HCT116 (cell line): ENCODE measurements around the gene RAPGEF1. TPM values are rescaled to one million over a fixed set of nuclear protein-coding genes. Genes with fewer than 3 reads are reported as not detected.

ENCODE experiments used
- ATAC-seq: fragments of 200-7000 bp; cut with Tn5 transposase; 2 replicates; pipeline ENCODE4 v1.9.1; 2020; ENCODE audit warnings: mild to moderate bottlenecking, moderate library complexity
- BruUV-seq: library from RNA; stranded (reverse); fragments of 400-500 nt; replicated peaks from 2 replicates; lab custom pipeline; 2021; lab: Mats Ljungman, UMichigan
- CTCF ChIA-PET: fragments of 300-600 bp; sonication (Branson Sonifier 250); formaldehyde crosslinking; loops from one replicate; lab custom pipeline; 2021; ENCODE audit warnings: antibody characterized with exemption; lab: Charles Lee
- POLR2A ChIA-PET: fragments of 300-600, 350-600 bp; sonication (Branson Sonifier 250); formaldehyde crosslinking; loops from one replicate; lab custom pipeline; 2021; ENCODE audit warnings: antibody characterized with exemption; lab: Charles Lee
- RAD21 ChIA-PET, 2 experiments: fragments of 300-600 bp; sonication (Branson Sonifier 250); formaldehyde crosslinking; loops; one replicate each; lab custom pipeline; 2023; ENCODE audit warnings: low total read pairs in 2 of 2; ENCODE audit not compliant: uncharacterized antibody in 2 of 2, unreplicated experiment in 2 of 2, low non-redundant PET in 1 of 2; lab: Charles Lee
- DNase-seq: peaks from one replicate; pipeline ENCODE4 v3.0.0-alpha.2; 2010; ENCODE audit warnings: low read depth, low spot score
- H2AFZ ChIP-seq: fragments of 200-600 bp; shearing (Covaris generic), sonication (generic); 2 replicates; pipeline ENCODE4 v1.6.1; 2017; ENCODE audit warnings: low read depth, mixed run types, mixed read lengths, antibody characterized with exemption, low read length; ENCODE audit not compliant: poor library complexity, severe bottlenecking
- H3K27ac ChIP-seq: 2 replicates; pipeline ENCODE4 v1.5.1; 2012; ENCODE audit warnings: low read depth, low read length
- H3K27me3 ChIP-seq: fragments of 200-600 bp; sonication (generic); 2 replicates; pipeline ENCODE4 v1.6.1; 2016; ENCODE audit warnings: mixed run types, low read length, mixed read lengths; ENCODE audit not compliant: insufficient read depth
- H3K36me3 ChIP-seq, 2 experiments: fragments of 200-500 bp in 1 of 2; fragments of 200-600 bp in 1 of 2; sonication (Bioruptor generic) in 1 of 2; sonication (generic) in 1 of 2; 2 replicates each; pipeline versions ENCODE4 v1.5.1 to v1.6.1; 2014 to 2016; ENCODE audit warnings: low read length in 2 of 2, inconsistent platforms in 1 of 2, mixed read lengths in 1 of 2, mixed run types in 1 of 2; ENCODE audit not compliant: insufficient read depth in 2 of 2, control insufficient read depth in 1 of 2
- H3K4me1 ChIP-seq, 2 experiments: fragments of 200-600 bp in 1 of 2; sonication (generic) in 1 of 2; 2 replicates each; pipeline versions ENCODE4 v1.5.1 to v1.6.1; 2012 to 2017; ENCODE audit warnings: low read length in 2 of 2, inconsistent platforms in 1 of 2, mild to moderate bottlenecking in 1 of 2, mixed read lengths in 1 of 2, mixed run types in 1 of 2, moderate library complexity in 1 of 2; ENCODE audit not compliant: insufficient read depth in 2 of 2, control insufficient read depth in 1 of 2
- H3K4me2 ChIP-seq: fragments of 200-600 bp; sonication (generic); 2 replicates; pipeline ENCODE4 v1.6.1; 2017; ENCODE audit warnings: mixed run types, low read length, mixed read lengths
- H3K4me3 ChIP-seq, 2 experiments: fragments of 200-600 bp in 1 of 2; sonication (generic) in 1 of 2; replicated peaks in 1 of 2; 2 replicates each; pipeline ENCODE4 v1.5.1; 2011 to 2016; ENCODE audit warnings: low read length in 2 of 2, control low read depth in 1 of 2, low read depth in 1 of 2, mild to moderate bottlenecking in 1 of 2, mixed read lengths in 1 of 2, mixed run types in 1 of 2
- H3K79me2 ChIP-seq: fragments of 200-600 bp; sonication (generic); 2 replicates; pipeline ENCODE4 v1.6.1; 2017; ENCODE audit warnings: mild to moderate bottlenecking, mixed run types, low read length, moderate library complexity, mixed read lengths; ENCODE audit not compliant: insufficient read depth
- H3K9ac ChIP-seq: fragments of 200-600 bp; sonication (generic); 2 replicates; pipeline ENCODE4 v1.6.1; 2016; ENCODE audit warnings: low read length, mixed read lengths
- H3K9me2 ChIP-seq: fragments of 200-600 bp; sonication (generic), shearing (Covaris generic); 2 replicates; pipeline ENCODE4 v1.6.1; 2017; ENCODE audit warnings: mixed run types, mild to moderate bottlenecking, moderate library complexity; ENCODE audit not compliant: insufficient read depth
- H3K9me3 ChIP-seq, 2 experiments: fragments of 200-500 bp in 1 of 2; fragments of 200-600 bp in 1 of 2; sonication (Bioruptor generic) in 1 of 2; sonication (generic) in 1 of 2; 2 replicates each; pipeline ENCODE4 v1.6.1; 2014 to 2017; ENCODE audit warnings: low read length in 2 of 2, mixed read lengths in 2 of 2, inconsistent platforms in 1 of 2, low read depth in 1 of 2, mild to moderate bottlenecking in 1 of 2, mixed run types in 1 of 2, moderate library complexity in 1 of 2; ENCODE audit not compliant: control insufficient read depth in 1 of 2, insufficient read depth in 1 of 2
- H4K20me1 ChIP-seq: fragments of 200-600 bp; sonication (generic), shearing (Covaris generic); 2 replicates; pipeline ENCODE4 v1.6.1; 2017; ENCODE audit warnings: mixed run types, mild to moderate bottlenecking, moderate library complexity; ENCODE audit not compliant: insufficient read depth
- CBX3 ChIP-seq: IDR thresholded peaks from 2 replicates; pipeline ENCODE4 v1.6.1; 2012; ENCODE audit warnings: low read depth
- EGR1 ChIP-seq: IDR thresholded peaks from 2 replicates; pipeline ENCODE4 v1.6.1; 2012; ENCODE audit warnings: low read depth
- ELF1 ChIP-seq: IDR thresholded peaks from 2 replicates; pipeline ENCODE4 v1.6.1; 2012; ENCODE audit warnings: low read depth, borderline replicate concordance
- EZH2phosphoT487 ChIP-seq: fragments of 200-600 bp; IDR thresholded peaks from 2 replicates; pipeline ENCODE4 v1.6.1; 2018; ENCODE audit warnings: antibody characterized with exemption, borderline replicate concordance
- FOSL1 ChIP-seq: IDR thresholded peaks from 2 replicates; pipeline ENCODE4 v1.6.1; 2012; ENCODE audit warnings: low read depth
- POLR2AphosphoS5 ChIP-seq: IDR thresholded peaks from 2 replicates; pipeline ENCODE4 v1.6.1; 2011; ENCODE audit warnings: mild to moderate bottlenecking, low read depth, low read length, moderate library complexity
- RAD21 ChIP-seq: IDR thresholded peaks from 2 replicates; pipeline ENCODE4 v1.6.1; 2012; ENCODE audit warnings: low read depth, mild to moderate bottlenecking
- SIN3A ChIP-seq: IDR thresholded peaks from 2 replicates; pipeline ENCODE4 v1.6.1; 2012; ENCODE audit warnings: low read depth
- SP1 ChIP-seq: IDR thresholded peaks from 2 replicates; pipeline ENCODE4 v1.6.1; 2012; ENCODE audit warnings: low read depth
- YY1 ChIP-seq: IDR thresholded peaks from 2 replicates; pipeline ENCODE4 v1.6.1; 2011; ENCODE audit warnings: low read length, low read depth, moderate library complexity, mild to moderate bottlenecking; ENCODE audit not compliant: insufficient replicate concordance; ENCODE audit errors: extremely low read depth
- ZFX ChIP-seq: fragments of 450-650 bp; IDR thresholded peaks from 2 replicates; pipeline ENCODE4 v1.6.1; 2017
- ZNF274 ChIP-seq: fragments of 200-500 bp; sonication (Bioruptor generic); IDR thresholded peaks from 2 replicates; pipeline ENCODE4 v1.6.1; 2014; ENCODE audit warnings: mild to moderate bottlenecking, low read depth, low read length, inconsistent platforms
- intact Hi-C: fragments of 100-400 bp; cut with micrococcal nuclease; formaldehyde crosslinking; loops from 2 replicates; pipeline ENCODE4 v1.10.0; 2022
- total RNA-seq: library from RNA; stranded (reverse); gene quantifications from one replicate; pipeline ENCODE4 v1.2.1, GENCODE V29; 2021; ENCODE audit not compliant: unreplicated experiment
- TF ChIP-seq, protein P1 (sequence below), 3 experiments: fragments of 200-600 bp in 1 of 3; sonication (generic) in 1 of 3; IDR thresholded peaks in 2 of 3; conservative IDR thresholded peaks in 1 of 3; 2 replicates each; pipeline ENCODE4 v1.5.1; 2012 to 2017; ENCODE audit warnings: low read depth in 2 of 3, low read length in 2 of 3, antibody characterized with exemption in 1 of 3, borderline replicate concordance in 1 of 3, control low read depth in 1 of 3, mild to moderate bottlenecking in 1 of 3, mixed read lengths in 1 of 3, mixed run types in 1 of 3, moderate library complexity in 1 of 3; ENCODE audit not compliant: insufficient read depth in 1 of 3

RAPGEF1 gene
- total RNA-seq, 1 experiment from 2014 or later = 43.0 TPM

DNA sequence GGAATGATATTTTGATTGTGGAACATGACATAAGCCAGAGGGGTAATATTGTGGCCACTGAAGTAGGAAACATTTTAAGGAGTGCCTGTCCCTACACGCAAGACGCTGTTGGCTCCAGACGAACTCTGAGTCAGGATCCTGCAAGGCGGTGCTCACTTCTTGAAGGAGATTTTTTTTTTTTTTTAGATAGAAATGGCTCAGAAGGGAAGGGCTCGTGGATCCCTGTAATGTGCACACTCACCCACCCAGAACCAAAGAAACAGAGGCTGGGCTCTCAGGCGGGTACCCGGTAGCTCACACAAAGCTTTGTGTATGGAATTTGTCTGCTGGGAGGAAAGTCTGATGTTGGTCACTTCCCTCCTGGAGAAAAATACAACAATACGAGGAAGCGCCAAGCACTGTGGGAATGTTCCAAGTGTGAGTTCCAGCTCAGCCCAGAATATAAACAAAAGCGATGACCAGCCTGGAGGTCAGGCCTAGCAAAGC is 25.7 kb downstream of the RAPGEF1 start:
- Histone ChIP-seq H3K36me3 (no peaks in the 10 kb centered on the region), H3K9me2 (no peaks in the 10 kb centered on the region), H3K4me1 (peaks cover 0 to 5% of the 10 kb centered on the region in 2 experiments; a peak in 1 of 4 replicates), H3K27ac (no peak overlapping the region), H3K79me2 (peaks cover 18% of the 10 kb centered on the region), H3K27me3 (no peaks in the 10 kb centered on the region), H3K4me3 (no peak overlapping the region), H3K9me3 (no peaks in the 10 kb centered on the region), H3K9ac (no peak overlapping the region), H3K4me2 (no peak overlapping the region), H4K20me1 (no peaks in the 10 kb centered on the region), H2AFZ (no peak overlapping the region)
- DNase-seq (no peak), ATAC-seq (no peak)
- ChIA-PET RAD21 (no interaction called here), CTCF (interaction anchor here (1.5 kb wide), 1 partner anchor 8 kb away, joined by 3 read pairs; no protein-coding TSS in a partner anchor), POLR2A (interaction anchor here (0.6 kb wide), 1 partner anchor 77 kb away, joined by 5 read pairs; no protein-coding TSS in a partner anchor)
- TF ChIP-seq YY1 (no peak), EGR1 (no peak), EZH2phosphoT487 (no peak), SIN3A (no peak), SP1 (no peak), RAD21 (no peak), FOSL1 (no peak), POLR2AphosphoS5 (no peak), ZNF274 (no peak), CBX3 (no peak), ELF1 (no peak), ZFX (no peak)
- TF ChIP-seq, protein P1, sequence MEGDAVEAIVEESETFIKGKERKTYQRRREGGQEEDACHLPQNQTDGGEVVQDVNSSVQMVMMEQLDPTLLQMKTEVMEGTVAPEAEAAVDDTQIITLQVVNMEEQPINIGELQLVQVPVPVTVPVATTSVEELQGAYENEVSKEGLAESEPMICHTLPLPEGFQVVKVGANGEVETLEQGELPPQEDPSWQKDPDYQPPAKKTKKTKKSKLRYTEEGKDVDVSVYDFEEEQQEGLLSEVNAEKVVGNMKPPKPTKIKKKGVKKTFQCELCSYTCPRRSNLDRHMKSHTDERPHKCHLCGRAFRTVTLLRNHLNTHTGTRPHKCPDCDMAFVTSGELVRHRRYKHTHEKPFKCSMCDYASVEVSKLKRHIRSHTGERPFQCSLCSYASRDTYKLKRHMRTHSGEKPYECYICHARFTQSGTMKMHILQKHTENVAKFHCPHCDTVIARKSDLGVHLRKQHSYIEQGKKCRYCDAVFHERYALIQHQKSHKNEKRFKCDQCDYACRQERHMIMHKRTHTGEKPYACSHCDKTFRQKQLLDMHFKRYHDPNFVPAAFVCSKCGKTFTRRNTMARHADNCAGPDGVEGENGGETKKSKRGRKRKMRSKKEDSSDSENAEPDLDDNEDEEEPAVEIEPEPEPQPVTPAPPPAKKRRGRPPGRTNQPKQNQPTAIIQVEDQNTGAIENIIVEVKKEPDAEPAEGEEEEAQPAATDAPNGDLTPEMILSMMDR (IDR thresholded peaks at IDR 0.05 in 2 of 3, conservative IDR thresholded peaks at IDR 0.05 in 1 of 3; ENCODE audit: borderline replicate concordance in 1 of 3, insufficient read depth in 1 of 3, low read depth in 2 of 3, low read length in 2 of 3) = no peak
- intact Hi-C loops = no loop called here
- BruUV-seq = no TSS peak
